HCT116 (cell line): ENCODE data around the gene BCL11A. TPM values are rescaled to one million over a fixed set of nuclear protein-coding genes. Genes with fewer than 3 reads are reported as not detected.
A peak's percentile ranks its signal among the peaks of the same experiment; 100 is the strongest.

ENCODE experiments used
- ATAC-seq: fragments of 200-7000 bp; cut with Tn5 transposase; 2 replicates; pipeline ENCODE4 v1.9.1; 2020; ENCODE audit warnings: mild to moderate bottlenecking, moderate library complexity
- Bru-seq: library from RNA; stranded (reverse); fragments of 400-500 nt; gene quantifications from one replicate; lab custom pipeline; 2021; lab: Mats Ljungman, UMichigan
- BruChase-seq, 2 experiments: library from RNA; stranded (reverse); fragments of 400-500 nt; gene quantifications; one replicate each; lab custom pipeline; 2021; lab: Mats Ljungman, UMichigan
- BruUV-seq: library from RNA; stranded (reverse); fragments of 400-500 nt; replicated peaks from 2 replicates; lab custom pipeline; 2021; lab: Mats Ljungman, UMichigan
- CTCF ChIA-PET: fragments of 300-600 bp; sonication (Branson Sonifier 250); formaldehyde crosslinking; loops from one replicate; lab custom pipeline; 2021; ENCODE audit warnings: antibody characterized with exemption; lab: Charles Lee
- POLR2A ChIA-PET: fragments of 300-600, 350-600 bp; sonication (Branson Sonifier 250); formaldehyde crosslinking; loops from one replicate; lab custom pipeline; 2021; ENCODE audit warnings: antibody characterized with exemption; lab: Charles Lee
- RAD21 ChIA-PET, 2 experiments: fragments of 300-600 bp; sonication (Branson Sonifier 250); formaldehyde crosslinking; loops; one replicate each; lab custom pipeline; 2023; ENCODE audit warnings: low total read pairs in 2 of 2; ENCODE audit not compliant: uncharacterized antibody in 2 of 2, unreplicated experiment in 2 of 2, low non-redundant PET in 1 of 2; lab: Charles Lee
- DNase-seq: peaks from one replicate; pipeline ENCODE4 v3.0.0-alpha.2; 2010; ENCODE audit warnings: low read depth, low spot score
- H2AFZ ChIP-seq: fragments of 200-600 bp; shearing (Covaris generic), sonication (generic); 2 replicates; pipeline ENCODE4 v1.6.1; 2017; ENCODE audit warnings: low read depth, mixed run types, mixed read lengths, antibody characterized with exemption, low read length; ENCODE audit not compliant: poor library complexity, severe bottlenecking
- H3K27ac ChIP-seq: 2 replicates; pipeline ENCODE4 v1.5.1; 2012; ENCODE audit warnings: low read depth, low read length
- H3K27me3 ChIP-seq: fragments of 200-600 bp; sonication (generic); 2 replicates; pipeline ENCODE4 v1.6.1; 2016; ENCODE audit warnings: mixed run types, low read length, mixed read lengths; ENCODE audit not compliant: insufficient read depth
- H3K36me3 ChIP-seq, 2 experiments: fragments of 200-500 bp in 1 of 2; fragments of 200-600 bp in 1 of 2; sonication (Bioruptor generic) in 1 of 2; sonication (generic) in 1 of 2; 2 replicates each; pipeline versions ENCODE4 v1.5.1 to v1.6.1; 2014 to 2016; ENCODE audit warnings: low read length in 2 of 2, inconsistent platforms in 1 of 2, mixed read lengths in 1 of 2, mixed run types in 1 of 2; ENCODE audit not compliant: insufficient read depth in 2 of 2, control insufficient read depth in 1 of 2
- H3K4me1 ChIP-seq, 2 experiments: fragments of 200-600 bp in 1 of 2; sonication (generic) in 1 of 2; 2 replicates each; pipeline versions ENCODE4 v1.5.1 to v1.6.1; 2012 to 2017; ENCODE audit warnings: low read length in 2 of 2, inconsistent platforms in 1 of 2, mild to moderate bottlenecking in 1 of 2, mixed read lengths in 1 of 2, mixed run types in 1 of 2, moderate library complexity in 1 of 2; ENCODE audit not compliant: insufficient read depth in 2 of 2, control insufficient read depth in 1 of 2
- H3K4me2 ChIP-seq: fragments of 200-600 bp; sonication (generic); 2 replicates; pipeline ENCODE4 v1.6.1; 2017; ENCODE audit warnings: mixed run types, low read length, mixed read lengths
- H3K4me3 ChIP-seq, 2 experiments: fragments of 200-600 bp in 1 of 2; sonication (generic) in 1 of 2; replicated peaks in 1 of 2; 2 replicates each; pipeline ENCODE4 v1.5.1; 2011 to 2016; ENCODE audit warnings: low read length in 2 of 2, control low read depth in 1 of 2, low read depth in 1 of 2, mild to moderate bottlenecking in 1 of 2, mixed read lengths in 1 of 2, mixed run types in 1 of 2
- H3K79me2 ChIP-seq: fragments of 200-600 bp; sonication (generic); 2 replicates; pipeline ENCODE4 v1.6.1; 2017; ENCODE audit warnings: mild to moderate bottlenecking, mixed run types, low read length, moderate library complexity, mixed read lengths; ENCODE audit not compliant: insufficient read depth
- H3K9ac ChIP-seq: fragments of 200-600 bp; sonication (generic); 2 replicates; pipeline ENCODE4 v1.6.1; 2016; ENCODE audit warnings: low read length, mixed read lengths
- H3K9me2 ChIP-seq: fragments of 200-600 bp; sonication (generic), shearing (Covaris generic); 2 replicates; pipeline ENCODE4 v1.6.1; 2017; ENCODE audit warnings: mixed run types, mild to moderate bottlenecking, moderate library complexity; ENCODE audit not compliant: insufficient read depth
- H3K9me3 ChIP-seq, 2 experiments: fragments of 200-500 bp in 1 of 2; fragments of 200-600 bp in 1 of 2; sonication (Bioruptor generic) in 1 of 2; sonication (generic) in 1 of 2; 2 replicates each; pipeline ENCODE4 v1.6.1; 2014 to 2017; ENCODE audit warnings: low read length in 2 of 2, mixed read lengths in 2 of 2, inconsistent platforms in 1 of 2, low read depth in 1 of 2, mild to moderate bottlenecking in 1 of 2, mixed run types in 1 of 2, moderate library complexity in 1 of 2; ENCODE audit not compliant: control insufficient read depth in 1 of 2, insufficient read depth in 1 of 2
- H4K20me1 ChIP-seq: fragments of 200-600 bp; sonication (generic), shearing (Covaris generic); 2 replicates; pipeline ENCODE4 v1.6.1; 2017; ENCODE audit warnings: mixed run types, mild to moderate bottlenecking, moderate library complexity; ENCODE audit not compliant: insufficient read depth
- ELF1 ChIP-seq: IDR thresholded peaks from 2 replicates; pipeline ENCODE4 v1.6.1; 2012; ENCODE audit warnings: low read depth, borderline replicate concordance
- FOSL1 ChIP-seq: IDR thresholded peaks from 2 replicates; pipeline ENCODE4 v1.6.1; 2012; ENCODE audit warnings: low read depth
- POLR2A ChIP-seq: IDR thresholded peaks from 2 replicates; pipeline ENCODE4 v1.7.0; 2011; ENCODE audit warnings: borderline replicate concordance; ENCODE audit not compliant: insufficient read depth, insufficient read length; ENCODE audit errors: extremely low read depth
- POLR2AphosphoS5 ChIP-seq: IDR thresholded peaks from 2 replicates; pipeline ENCODE4 v1.6.1; 2011; ENCODE audit warnings: mild to moderate bottlenecking, low read depth, low read length, moderate library complexity
- SP1 ChIP-seq: IDR thresholded peaks from 2 replicates; pipeline ENCODE4 v1.6.1; 2012; ENCODE audit warnings: low read depth
- SRF ChIP-seq: IDR thresholded peaks from 2 replicates; pipeline ENCODE4 v1.6.1; 2012; ENCODE audit warnings: low read depth
- TCF7L2 ChIP-seq: IDR thresholded peaks from 2 replicates; pipeline ENCODE4 v1.7.0; 2011; ENCODE audit warnings: borderline replicate concordance, inconsistent platforms; ENCODE audit not compliant: insufficient read depth, insufficient read length; ENCODE audit errors: extremely low read depth
- YY1 ChIP-seq: IDR thresholded peaks from 2 replicates; pipeline ENCODE4 v1.6.1; 2011; ENCODE audit warnings: low read length, low read depth, moderate library complexity, mild to moderate bottlenecking; ENCODE audit not compliant: insufficient replicate concordance; ENCODE audit errors: extremely low read depth
- intact Hi-C: fragments of 100-400 bp; cut with micrococcal nuclease; formaldehyde crosslinking; loops from 2 replicates; pipeline ENCODE4 v1.10.0; 2022
- long read RNA-seq: library from polyadenylated mRNA; unstranded; transcript quantifications from one replicate; pipeline ENCODE4 v2.0.0, GENCODE V29; 2021; ENCODE audit not compliant: unreplicated experiment
- polyA plus RNA-seq: library from polyadenylated mRNA; unstranded; fragments of >200 nt; gene quantifications from 2 replicates; pipeline ENCODE4 v1.2.1, GENCODE V29; 2012; ENCODE audit warnings: missing spikeins
- total RNA-seq: library from RNA; stranded (reverse); gene quantifications from one replicate; pipeline ENCODE4 v1.2.1, GENCODE V29; 2021; ENCODE audit not compliant: unreplicated experiment

BCL11A gene
- 0.71 TPM for total RNA-seq
- polyA plus RNA-seq = 0.62 and 0.70 TPM in 2 replicates
- Bru-seq, nascent RNA = percentile 20 among the genes with signal in this experiment
- BruChase-seq, experiment 1, labeled RNA remaining after a 6-hour chase = percentile 13 among the genes with signal in this experiment
- BruChase-seq, experiment 2, labeled RNA remaining after a 2-hour chase = percentile 23 among the genes with signal in this experiment
- long read RNA-seq = 0 reads

- Histone ChIP-seq H3K27ac (no peak within 1 kb of the TSS), H3K4me2 (peak within 1 kb of the TSS; percentile 98), H3K36me3 (no peaks in the 10 kb centered on the region), H3K4me1 (peaks cover 2 to 36% of the 10 kb centered on the region in 2 experiments; a peak in 3 of 4 replicates), H4K20me1 (no peaks in the 10 kb centered on the region), H3K9ac (0 out of 2 replicates have a peak within 1 kb of the TSS, but pooled peaks have one; percentile 17)
- RAD21 ChIA-PET = no interaction called here
- CTCF ChIA-PET = interaction anchor here (0.8 to 1.0 kb wide), 3 partner anchors 12 to 1528 kb away, joined by 3 to 5 read pairs (median 3); no protein-coding TSS in a partner anchor
- ATAC-seq = peak; percentile 58
- POLR2A ChIA-PET = interaction anchor here (0.5 to 0.7 kb wide), 3 partner anchors 28 to 266 kb away, joined by 3 to 4 read pairs (median 3); no protein-coding TSS in a partner anchor
- intact Hi-C loops = loop anchor here (5.0 to 10.0 kb wide), 2 partner anchors 1249 to 1791 kb away; no protein-coding TSS in a partner anchor
- no peak for TF ChIP-seq POLR2AphosphoS5
- TF ChIP-seq POLR2A = no peak
- peak; percentile 19 for TF ChIP-seq YY1
- no peak for TF ChIP-seq SP1
- no peak for TF ChIP-seq SRF
- no peak for TF ChIP-seq ELF1
- no peak for TF ChIP-seq TCF7L2
- no peak for TF ChIP-seq FOSL1
- TF ChIP-seq, all 23 proteins: peak for 1
- Histone ChIP-seq H3K9me2 (no peaks in the 10 kb centered on the region), H3K27me3 (peaks cover 58% of the 10 kb centered on the region), H2AFZ (peak within 1 kb of the TSS; percentile 93), H3K9me3 (no peaks in the 10 kb centered on the region), H3K4me3 (peak within 1 kb of the TSS; percentile 57 to 67), H3K79me2 (no peaks in the 10 kb centered on the region)
- peak; percentile 57 for DNase-seq
- BruUV-seq = no TSS peak
These were observed at the start of gene BCL11A for GRCh38 chr2:60553495-60554073. Gene BCL11A (minus strand): TSS chr2:60553654. CDS start chr2:60553270, 384 bp downstream.
